Neural progenitor cell (in vitro differentiated cells): ENCODE measurements around the gene GPS1.

ENCODE experiments used
- CTCF ChIP-seq: fragments of 200-600 bp; sonication (generic); IDR thresholded peaks from 2 replicates; pipeline ENCODE4 v1.5.1; 2017; ENCODE audit warnings: antibody characterized with exemption, mild to moderate bottlenecking
- EZH2 ChIP-seq: fragments of 200-600 bp; sonication (generic); IDR thresholded peaks from 2 replicates; pipeline ENCODE4 v1.6.1; 2017; ENCODE audit warnings: antibody characterized with exemption, mild to moderate bottlenecking, moderate library complexity
- EZH2phosphoT487 ChIP-seq: fragments of 200-600 bp; sonication (generic); IDR thresholded peaks from 2 replicates; pipeline ENCODE4 v1.6.1; 2017; ENCODE audit warnings: antibody characterized with exemption

- TF ChIP-seq CTCF = no peak
- TF ChIP-seq EZH2 = no peak
- TF ChIP-seq EZH2phosphoT487 = no peak
Measured at GRCh38 chr17:82098939-82099763, 47.5 kb downstream of the GPS1 start.
